GM18861 (cell line): ENCODE measurements around the gene NCOR1.
"Not testable (repeated sequence)": the region's sequence is repeated elsewhere in the genome, so short reads cannot be mapped to it uniquely, and the experiment has no call there.

ENCODE experiments used
- ATAC-seq: cut with Tn5 transposase; IDR thresholded peaks from one replicate; pipeline ENCODE4 v1.9.1; 2021; ENCODE audit not compliant: unreplicated experiment

NCOR1 gene

DNA sequence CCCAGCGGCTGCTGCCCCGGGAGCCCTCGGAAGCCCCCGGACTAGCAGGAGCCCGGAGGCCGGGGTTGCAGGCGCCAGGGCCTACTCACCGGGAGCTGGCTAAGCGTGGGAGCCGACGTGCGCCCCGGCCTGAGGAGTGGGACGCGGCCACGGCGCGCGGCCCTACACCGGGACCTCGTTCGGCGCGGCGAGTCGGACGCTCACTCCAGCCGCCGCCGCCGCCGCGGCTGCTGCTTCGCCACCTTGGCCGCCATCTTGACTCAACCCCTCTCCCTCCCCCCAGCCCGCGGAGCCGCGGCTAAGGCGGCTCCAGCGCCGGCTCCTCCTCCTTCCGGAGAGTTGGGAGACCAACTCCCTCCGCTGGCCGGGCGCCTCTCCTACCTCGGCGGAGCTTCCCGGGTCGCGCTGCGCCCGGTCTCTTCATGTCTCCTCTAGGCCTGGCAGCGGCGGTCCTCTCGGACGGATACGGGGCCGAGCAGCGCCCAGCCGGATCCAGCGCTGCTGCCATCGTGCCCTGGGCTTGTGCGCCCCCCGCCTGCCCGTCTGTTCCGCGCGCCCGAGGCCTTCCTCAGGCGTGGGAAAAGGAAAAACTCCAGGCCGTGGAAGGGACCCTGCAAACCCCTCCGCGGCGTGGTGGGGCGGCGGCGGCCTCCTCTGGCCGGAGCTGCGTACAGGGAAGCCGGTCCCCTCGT lies at the start of gene NCOR1:
TSS of gene NCOR1 (minus strand) at position 262 of the 692 bp plus-strand sequence. CDS start 20,965 bp downstream, outside the sequence.
- ATAC-seq, result peak; percentile 62

- no peak for ATAC-seq
Measured at GRCh38 chr17:16262201-16262600, 46.9 kb upstream of the NCOR1 start.

GRCh38 chr17:16261049-16261448 lies 45.7 kb upstream of the NCOR1 start:
- ATAC-seq, result no peak

DNA sequence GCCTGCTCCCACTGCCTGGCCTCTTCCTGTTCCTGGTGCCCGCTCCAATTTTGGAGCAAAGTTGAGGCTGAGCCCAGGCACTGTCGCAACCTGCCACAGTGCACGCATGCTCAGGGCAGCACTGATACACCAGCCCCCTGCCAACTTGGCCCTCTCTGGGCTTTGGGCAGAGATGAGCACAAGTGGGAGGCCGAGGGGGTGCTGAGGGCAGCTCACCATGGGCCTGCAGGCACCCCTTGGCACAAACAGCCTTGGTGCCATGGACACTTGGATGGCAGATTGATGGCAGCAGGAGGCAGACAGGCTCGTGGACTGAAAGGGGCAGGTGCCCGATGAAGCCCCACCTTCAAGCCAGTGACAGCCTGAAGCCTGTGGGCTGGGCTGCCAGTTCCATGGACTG lies 44.6 kb upstream of the NCOR1 start:
- no peak for ATAC-seq

DNA sequence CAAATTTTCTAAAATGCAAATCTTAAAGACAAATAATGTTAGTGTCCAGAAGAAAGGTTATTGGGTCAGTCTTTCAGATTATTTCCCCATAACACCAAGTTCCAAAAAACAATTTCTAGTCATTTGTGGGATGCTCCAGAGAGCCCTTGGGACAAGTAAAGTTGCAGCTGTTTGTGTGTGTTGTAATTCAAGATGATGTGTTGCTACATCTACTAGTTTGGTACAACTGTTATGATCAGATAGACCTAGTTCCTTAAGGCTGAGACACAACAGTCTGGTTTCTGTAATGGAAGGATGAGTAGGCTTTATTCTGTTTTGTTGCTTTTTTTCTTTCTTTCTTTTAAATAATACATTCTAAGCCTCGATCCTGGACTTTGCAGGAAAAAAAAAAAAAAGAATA lies 43.6 kb upstream of the NCOR1 start:
- no peak for ATAC-seq

GRCh38 chr17:16255481-16255921 lies 40.2 kb upstream of the NCOR1 start:
- ATAC-seq, result no peak

DNA sequence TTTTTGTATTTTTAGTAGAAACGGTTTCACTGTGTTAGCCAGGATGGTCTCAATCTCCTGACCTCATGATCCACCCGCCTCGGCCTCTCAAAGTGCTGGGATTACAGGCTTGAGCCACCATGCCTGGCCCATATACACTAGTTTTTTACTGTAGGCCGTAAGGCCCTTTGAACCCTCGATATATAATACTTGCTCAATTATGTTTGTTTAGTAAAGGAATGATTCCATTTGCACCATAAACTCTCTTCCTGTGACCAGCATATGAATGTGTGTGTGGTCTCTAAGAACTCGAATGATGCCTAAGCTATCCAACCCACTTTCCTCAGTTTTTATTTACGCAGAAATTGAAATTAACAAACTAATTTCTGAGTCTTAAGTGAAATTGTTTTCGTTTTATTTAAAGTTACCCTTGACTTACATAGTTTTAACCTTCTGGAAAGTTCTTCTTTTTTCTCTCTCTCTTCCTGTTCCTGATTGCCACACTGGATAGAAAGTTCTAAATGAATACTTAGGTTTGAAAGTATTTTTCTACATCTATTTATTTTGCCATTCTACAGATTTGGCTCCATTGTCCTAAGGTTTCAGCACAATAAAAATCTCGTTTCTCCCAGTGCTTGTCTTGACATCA lies 39.6 kb upstream of the NCOR1 start:
- no peak for ATAC-seq

GRCh38 chr17:16251556-16251955 lies 36.2 kb upstream of the NCOR1 start:
- no peak for ATAC-seq

DNA sequence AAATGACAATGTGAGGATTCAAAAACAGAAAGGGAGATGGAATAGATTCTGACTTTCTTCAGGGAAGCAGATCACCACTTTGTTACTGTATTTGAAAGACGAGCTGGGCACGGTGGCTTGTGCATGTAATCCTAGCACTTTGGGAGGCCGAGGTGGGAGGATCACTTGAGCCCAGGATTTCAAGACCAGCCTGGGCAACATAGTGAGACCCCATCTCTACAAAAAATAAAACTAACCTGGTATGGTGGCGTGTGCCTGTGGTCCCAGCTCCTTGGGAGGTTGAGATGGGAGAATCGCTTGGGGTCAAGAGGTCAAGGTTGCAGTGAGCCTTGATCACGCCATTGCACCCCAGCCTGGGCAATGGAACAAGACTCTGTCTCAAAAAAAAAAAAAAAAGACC lies 35.7 kb upstream of the NCOR1 start:
- no peak for ATAC-seq

DNA sequence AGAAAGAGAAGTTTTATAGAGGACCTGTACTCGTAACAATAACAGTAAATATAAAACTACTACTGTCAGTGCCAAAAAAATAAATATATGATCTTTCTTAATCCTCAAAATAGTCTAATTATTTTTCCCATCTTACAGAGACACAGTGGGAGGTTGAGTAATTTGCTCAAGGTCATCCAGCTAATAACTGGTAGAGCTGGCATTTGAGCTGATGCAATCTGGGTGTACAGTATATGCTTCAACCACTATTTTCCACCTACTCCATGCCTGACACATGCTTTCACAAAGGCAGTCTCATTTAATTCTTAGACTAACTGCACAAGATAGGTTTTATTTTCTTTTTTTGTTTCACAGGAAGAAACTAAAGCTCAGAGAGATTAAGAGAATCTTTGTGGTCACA lies 35.3 kb upstream of the NCOR1 start:
- no peak for ATAC-seq

DNA sequence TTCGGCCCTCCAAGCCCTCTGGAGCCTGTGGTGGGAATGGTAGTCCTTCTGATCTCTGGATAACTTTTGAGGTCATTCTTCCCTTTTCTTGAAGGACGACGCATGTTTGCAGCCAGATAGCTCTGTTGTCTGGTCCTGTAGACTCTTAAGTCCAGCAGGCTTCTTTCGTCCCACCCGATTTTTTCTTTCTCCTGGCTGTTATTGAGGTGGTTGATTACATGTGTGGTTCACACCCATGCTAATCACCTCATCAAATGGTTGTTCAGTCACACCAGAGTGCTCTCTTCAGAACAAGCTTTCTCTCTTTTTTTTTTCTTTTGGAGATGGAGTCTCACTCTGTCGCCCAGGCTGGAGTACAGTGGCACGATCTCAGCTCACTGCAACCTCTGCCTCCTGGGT lies 32.3 kb upstream of the NCOR1 start:
- ATAC-seq, result no peak

- no peak for ATAC-seq
Measured at GRCh38 chr17:16243801-16244567, 28.6 kb upstream of the NCOR1 start.

- ATAC-seq, result no peak
Measured at GRCh38 chr17:16243385-16243784, 28.1 kb upstream of the NCOR1 start.

- no peak for ATAC-seq
Measured at GRCh38 chr17:16241906-16242399, 26.6 kb upstream of the NCOR1 start.

DNA sequence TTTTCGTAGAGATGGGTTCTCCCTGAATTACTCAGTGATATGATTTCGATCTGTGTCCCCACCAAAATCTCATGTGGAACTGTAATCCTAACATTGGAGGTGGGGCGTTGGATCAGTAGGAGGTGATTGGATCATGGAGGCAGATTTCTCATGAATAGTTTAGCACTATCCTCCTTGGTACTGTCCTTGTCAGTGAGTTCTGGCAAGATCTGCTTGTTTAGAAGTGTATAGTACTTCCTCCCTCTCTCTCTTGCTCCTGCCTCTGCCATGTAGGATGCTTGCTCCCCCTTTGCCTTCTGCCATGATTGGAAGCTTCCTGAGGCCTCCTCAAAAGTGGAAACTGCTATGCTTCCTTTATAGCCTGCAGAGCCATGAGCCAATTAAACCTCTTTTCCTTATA lies 24.6 kb upstream of the NCOR1 start:
- no peak for ATAC-seq

GRCh38 chr17:16232391-16232790 lies 17.1 kb upstream of the NCOR1 start:
- no peak for ATAC-seq

GRCh38 chr17:16229912-16230561 lies 14.7 kb upstream of the NCOR1 start:
- ATAC-seq, result not testable (repeated sequence)

- ATAC-seq, result no peak
Measured at GRCh38 chr17:16222406-16222805, 7.1 kb upstream of the NCOR1 start.

GRCh38 chr17:16217002-16217635 lies 1.8 kb upstream of the NCOR1 start, which contains the start of gene PIGL:
PIGL (plus strand) TSS chr17:16217210; CDS start chr17:16217227, 17 bp downstream.
- peak; percentile 33 for ATAC-seq

DNA sequence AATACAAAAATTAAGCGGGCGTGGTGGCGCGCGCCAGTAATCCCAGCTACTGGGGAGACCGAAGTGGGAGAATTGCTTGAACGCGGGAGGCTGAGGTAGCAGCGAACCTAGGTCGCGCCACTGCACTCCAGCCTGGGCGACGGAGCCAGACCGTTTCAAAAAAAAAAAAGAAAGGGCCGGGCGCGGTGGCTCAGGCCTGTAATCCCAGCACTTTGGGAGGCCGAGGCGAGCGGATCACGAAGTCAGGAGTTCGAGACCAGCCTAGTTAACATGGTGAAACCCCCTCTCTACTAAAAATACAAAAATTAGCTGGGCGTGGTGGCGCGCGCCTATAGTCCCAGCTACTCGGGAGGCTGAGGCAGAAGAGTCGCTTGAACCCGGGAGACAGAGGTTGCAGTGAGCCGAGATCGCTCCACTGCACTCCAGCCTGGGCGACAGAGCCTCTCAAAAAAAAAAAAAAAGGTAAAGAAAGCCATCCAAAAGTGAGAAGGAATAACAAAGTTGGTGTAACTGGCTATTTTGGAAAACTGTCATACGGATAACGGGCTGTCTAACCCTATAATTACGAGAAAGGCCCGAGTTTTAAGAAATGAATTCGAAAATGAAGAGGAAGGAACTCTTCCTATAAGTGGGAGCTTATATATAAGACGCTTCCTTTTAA lies 1.1 kb upstream of the NCOR1 start:
- ATAC-seq, result not testable (repeated sequence)
